Dermis microvascular lymphatic vessel endothelial cell (primary cell): ENCODE measurements around the gene STAT5A. TPM values are rescaled to one million over a fixed set of nuclear protein-coding genes. Genes with fewer than 3 reads are reported as not detected.
"Not testable (repeated sequence)": the region's sequence is repeated elsewhere in the genome, so short reads cannot be mapped to it uniquely, and the experiment has no call there.

Experiments
- DNase-seq, 2 donors: peaks; one replicate each; pipeline versions ENCODE4 v3.0.0 to v3.0.0-alpha.2; 2010; ENCODE audit warnings: low read depth in 2 of 2
- total RNA-seq: library from RNA; depleted of rRNA; stranded (reverse); fragments of >200 nt; gene quantifications from 2 replicates; pipeline ENCODE4 v1.2.1, GENCODE V29; 2014

The STAT5A gene
- total RNA-seq, result 41.8 and 45.9 TPM in 2 replicates

DNA sequence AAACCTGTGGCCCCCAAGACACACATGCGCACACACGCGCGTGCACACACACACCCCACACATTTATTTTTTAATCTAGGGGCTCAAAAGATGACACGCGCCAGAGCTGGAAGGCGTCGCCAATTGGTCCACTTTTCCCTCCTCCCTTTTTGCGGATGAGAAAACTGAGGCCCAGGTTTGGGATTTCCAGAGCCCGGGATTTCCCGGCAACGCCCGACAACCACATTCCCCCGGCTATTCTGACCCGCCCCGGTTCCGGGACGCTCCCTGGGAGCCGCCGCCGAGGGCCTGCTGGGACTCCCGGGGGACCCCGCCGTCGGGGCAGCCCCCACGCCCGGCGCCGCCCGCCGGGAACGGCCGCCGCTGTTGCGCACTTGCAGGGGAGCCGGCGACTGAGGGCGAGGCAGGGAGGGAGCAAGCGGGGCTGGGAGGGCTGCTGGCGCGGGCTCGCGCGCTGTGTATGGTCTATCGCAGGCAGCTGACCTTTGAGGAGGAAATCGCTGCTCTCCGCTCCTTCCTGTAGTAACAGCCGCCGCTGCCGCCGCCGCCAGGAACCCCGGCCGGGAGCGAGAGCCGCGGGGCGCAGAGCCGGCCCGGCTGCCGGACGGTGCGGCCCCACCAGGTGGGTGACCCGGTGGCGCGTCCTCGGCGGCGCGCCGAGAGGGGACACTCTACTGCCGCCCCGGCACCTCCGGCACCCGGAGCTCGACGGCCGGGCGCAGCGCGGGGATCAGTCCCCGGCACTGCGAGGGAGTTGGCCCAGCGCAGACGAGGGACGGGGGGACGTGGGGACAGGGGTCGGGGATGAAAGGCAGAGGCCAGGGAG is at the start of gene STAT5A:
STAT5A (plus strand) TSS at position 522 of the 826 bp plus-strand sequence. CDS start 914 bp downstream, outside the sequence.
- peak; percentile 88 to 94 for DNase-seq

DNA sequence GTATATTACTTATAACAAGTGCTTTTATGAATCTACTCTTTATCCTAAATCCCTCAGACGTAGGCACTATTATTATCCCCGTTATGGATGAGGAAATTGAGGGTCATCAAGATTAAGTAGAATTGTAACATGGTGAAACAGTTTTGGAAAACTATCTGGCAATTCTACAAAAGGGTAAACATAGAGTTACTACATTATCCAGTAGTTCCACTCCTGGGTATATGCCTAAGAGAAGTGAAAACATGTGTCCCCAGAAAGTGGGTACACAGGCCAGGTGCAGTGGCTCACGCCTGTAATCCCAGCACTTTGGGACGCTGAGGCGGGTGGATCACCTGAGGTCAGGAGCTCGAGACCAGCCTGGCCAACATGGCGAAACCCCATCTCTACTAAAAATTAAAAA is 48.7 kb upstream of the STAT5A start:
- DNase-seq, result not testable (repeated sequence)

DNA sequence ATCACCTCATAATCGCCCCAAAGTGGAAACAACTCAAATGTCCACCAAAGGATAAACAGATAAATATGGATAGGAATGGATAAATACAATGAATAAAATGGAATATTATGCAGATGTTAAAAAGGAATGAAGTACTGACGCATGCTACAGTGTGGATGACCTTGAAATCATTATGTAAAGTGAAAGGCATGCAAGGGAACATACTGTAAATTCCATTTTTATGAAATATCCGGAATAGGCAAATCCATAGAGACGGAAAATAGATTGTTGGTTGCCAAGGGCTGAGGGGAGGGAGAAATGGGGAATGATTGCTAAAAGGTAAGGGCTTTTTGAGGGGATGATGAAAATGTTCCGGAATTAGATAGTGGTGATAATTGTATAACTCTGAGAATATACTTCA is 48.1 kb upstream of the STAT5A start:
- DNase-seq, result peak in 1 of 2 donors; percentile 40

DNA sequence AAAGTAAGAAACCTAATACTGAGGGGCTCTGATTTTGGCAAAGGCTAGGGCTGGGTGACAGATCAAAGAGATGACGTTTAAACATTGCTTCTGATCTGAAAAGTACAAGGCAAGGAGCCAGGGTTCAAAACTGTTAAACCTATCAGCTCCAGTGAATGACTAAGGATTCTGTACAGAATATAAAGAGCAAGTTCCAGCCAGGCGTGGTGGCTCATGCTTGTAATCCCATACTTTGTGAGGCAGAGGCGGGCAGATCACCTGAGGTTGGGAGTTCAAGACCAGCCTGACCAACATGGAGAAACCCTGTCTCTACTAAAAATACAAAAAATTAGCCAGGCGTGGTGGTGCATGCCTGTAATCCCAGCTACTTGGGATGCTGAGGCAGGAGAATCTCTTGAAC is 47.4 kb upstream of the STAT5A start:
- DNase-seq, result not testable (repeated sequence)

DNA sequence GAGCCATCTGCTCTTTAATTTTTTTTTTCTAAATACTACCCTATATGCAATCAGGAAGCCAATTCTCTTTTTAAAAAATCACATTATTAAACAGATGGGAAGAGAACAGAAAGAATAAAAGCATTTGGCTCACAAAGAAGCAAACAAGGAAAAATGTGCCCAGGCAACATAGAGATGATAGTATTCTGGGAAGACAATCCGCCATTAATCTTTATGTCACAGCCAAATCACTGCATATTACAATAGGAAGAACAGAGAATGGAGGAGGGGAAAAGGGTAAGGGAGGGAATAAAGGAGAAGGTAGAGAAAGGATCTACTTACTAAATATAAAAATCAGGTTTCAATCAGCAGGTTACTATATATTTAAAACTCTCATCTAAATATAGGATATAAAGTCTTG is 46.4 kb upstream of the STAT5A start:
- DNase-seq, result no peak

DNA sequence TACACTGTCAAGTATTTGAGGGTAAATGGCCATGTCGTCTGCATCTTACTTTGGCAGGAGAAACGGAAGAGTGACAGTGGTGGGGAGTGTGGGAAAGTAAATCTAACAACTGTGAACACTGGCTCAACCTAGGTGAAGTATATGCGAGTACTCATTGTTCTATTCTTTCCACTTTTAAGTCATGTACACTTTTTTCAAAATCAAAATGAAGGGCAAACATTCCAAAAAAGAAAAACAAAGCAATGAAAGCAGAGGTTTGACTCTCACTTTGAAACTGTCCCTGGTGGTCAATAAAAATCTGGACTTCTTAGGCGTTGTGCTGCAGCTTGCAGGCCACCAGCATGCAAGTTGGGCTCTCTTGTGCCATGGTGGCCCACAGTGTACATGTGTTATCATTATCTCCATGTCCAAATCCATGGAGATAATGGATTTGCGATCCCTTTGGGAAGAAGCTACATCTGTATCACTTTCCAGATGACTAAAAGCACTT is 44.8 kb upstream of the STAT5A start:
- DNase-seq, result no peak

DNA sequence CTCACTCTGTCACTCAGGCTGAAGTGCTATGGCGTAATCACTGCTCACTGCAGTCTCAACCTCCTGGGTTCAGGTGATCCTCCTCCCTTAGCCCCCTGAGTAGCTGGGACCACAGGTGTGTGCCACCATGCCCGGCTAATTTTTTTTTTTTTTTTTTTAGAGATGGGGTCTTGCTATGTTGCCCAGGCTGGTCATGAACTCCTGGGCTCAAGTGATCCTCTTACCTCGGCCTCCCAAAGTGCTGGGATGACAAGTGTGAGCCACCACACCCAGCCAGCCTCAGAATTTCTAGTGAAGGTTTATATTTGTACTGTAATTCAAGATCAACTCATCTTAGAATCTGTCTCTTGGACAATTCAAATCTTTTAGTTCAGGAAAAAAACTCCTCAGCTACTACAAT is 44.2 kb upstream of the STAT5A start:
- not testable (repeated sequence) for DNase-seq

DNA sequence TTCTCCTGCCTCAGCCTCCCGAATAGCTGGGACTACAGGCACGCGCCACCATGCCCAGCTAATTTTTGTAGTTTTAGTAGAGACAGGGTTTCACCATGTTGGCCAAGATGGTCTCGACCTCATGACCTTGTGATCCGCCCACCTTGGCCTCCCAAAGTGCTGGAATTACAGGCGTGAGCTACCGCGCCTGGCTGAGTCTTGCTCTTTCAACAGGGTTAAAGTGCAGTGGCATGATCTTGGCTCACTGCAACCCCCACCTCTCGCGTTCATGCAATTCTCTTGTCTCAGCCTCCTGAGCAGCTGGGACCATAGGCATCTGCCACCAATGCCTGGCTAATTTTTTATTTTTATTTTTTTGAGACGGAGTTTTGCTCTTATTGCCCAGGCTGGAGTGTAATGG is 43.1 kb upstream of the STAT5A start:
- DNase-seq, result not testable (repeated sequence)

DNA sequence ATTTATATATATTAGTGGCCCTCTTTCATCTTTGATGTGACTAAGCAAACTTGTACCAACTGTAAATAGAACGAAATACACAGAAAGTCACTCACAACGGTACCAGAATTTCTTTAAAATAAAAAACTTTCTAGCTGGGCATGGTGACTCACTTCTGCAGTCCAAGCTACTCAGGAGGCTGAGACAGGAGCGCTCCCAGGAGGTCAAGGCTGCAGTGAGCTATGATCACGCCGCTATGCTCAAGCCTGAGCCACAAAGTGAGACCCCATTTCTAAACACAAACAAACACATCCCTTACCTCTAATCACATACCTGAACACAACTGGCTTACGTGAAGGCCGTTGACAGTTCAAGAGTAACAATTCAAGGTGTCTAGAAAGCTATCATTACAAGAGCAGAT is 41.8 kb upstream of the STAT5A start:
- peak in 1 of 2 donors; percentile 21 for DNase-seq

DNA sequence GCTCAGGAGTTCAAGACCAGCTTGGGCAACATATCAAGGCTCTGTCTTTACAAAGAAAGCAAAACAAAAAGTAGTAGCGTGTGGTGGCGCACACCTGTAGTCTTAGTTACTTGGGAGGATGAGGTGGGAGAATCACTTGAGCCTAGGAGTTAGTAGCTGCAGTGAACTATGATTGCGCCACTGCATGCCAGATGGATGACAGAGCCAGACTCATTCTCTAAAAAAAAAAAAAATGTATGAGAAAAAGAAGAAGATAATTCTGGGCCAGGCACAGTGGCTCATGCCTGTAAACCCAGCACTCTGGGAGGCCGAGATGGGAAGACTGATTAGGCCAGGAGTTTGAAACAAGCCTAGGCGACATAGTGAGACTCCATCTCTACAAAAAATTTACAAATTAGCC is 40.6 kb upstream of the STAT5A start:
- DNase-seq, result no peak

DNA sequence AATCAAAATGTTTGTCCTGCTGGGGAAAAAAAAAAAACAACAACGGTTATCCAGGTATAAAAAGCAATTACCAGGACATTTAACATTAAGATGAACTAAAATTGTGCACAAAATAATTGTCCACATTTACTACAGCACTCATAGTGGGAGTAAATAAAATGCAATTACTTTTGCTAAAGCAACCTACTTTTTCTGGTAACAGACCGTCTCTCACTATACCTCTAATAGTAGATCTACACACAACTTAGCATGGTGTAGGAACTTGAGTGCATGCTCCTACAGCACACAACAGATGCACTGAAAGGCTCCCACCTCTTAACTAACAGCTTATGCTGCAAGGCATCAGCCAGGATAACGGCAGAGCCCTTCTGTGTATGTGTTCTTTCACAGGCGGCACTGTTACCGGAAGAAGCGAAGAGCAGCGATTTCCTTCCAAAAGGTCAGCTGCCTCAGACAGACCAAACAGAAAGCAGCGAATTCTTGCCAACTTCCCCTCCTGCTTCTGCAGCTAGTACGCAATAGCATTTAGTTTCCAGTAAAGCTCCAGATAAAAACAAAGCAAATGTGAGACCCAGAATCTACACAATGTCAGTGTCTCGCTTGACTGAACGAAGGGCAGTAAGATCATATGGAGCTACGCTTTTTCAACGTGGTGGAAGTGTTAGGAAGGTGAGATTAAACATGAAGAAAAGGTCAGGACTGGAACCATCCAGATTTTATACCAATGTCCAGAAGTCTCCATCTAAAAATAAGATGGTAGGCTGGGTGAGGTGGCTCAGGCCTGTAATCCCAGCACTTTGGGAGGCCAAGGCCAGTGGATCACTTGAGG is 39.7 kb upstream of the STAT5A start:
- peak; percentile 95 to 97 for DNase-seq

DNA sequence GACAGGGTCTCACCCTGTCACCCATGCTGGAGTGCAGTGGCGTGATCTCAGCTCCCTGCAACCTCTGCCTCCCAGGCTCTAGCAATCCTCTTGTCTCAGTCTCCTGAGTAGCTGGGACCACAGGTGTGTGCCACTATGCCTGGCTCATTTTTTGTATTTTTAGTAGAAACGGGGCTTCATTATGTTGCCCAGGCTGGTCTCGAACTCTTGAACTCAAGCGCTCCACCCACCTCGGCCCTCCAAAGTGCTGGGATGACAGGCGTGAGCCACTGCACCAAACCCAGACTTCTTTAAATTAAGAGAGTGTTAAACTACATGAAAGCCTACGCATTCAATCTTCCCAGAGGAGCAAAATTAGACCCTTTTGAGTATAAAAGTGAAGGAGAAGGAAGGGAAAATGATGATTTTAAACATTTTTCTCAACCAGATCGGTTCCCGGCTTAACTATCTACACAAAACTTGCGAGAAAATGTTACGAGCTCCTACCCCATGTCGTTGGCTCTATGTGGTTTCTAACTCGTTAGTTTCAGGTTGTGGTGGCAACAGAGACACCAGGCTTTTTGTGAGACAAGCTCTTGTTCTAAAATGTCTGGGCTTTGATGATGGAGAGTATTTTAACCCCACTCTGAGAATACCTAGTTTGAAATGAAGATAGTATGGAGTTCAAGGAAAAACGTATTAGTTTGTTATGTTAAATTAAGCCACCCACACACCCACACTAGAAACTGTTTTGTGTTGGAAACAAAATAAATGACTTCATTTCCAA is 38.4 kb upstream of the STAT5A start:
- no peak for DNase-seq

DNA sequence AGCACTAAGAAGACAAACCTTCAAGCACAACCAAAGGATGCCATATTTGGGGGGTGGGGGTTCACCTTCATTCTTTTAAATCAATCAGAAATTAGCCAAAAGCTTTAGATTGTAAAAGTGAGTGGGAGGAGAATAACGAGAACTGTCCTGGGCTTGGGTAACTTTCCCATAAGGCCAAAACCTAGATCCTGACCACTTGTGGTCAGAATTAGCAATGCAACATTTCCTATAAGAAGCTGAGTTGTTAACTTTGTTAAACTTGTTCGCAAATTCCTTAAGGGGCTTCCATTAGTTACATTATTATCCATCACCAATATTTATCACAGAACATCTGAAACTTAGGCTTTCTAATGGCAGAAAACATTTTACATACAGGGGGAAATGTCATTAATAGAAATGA is 37.2 kb upstream of the STAT5A start:
- DNase-seq, result peak in 1 of 2 donors; percentile 33

DNA sequence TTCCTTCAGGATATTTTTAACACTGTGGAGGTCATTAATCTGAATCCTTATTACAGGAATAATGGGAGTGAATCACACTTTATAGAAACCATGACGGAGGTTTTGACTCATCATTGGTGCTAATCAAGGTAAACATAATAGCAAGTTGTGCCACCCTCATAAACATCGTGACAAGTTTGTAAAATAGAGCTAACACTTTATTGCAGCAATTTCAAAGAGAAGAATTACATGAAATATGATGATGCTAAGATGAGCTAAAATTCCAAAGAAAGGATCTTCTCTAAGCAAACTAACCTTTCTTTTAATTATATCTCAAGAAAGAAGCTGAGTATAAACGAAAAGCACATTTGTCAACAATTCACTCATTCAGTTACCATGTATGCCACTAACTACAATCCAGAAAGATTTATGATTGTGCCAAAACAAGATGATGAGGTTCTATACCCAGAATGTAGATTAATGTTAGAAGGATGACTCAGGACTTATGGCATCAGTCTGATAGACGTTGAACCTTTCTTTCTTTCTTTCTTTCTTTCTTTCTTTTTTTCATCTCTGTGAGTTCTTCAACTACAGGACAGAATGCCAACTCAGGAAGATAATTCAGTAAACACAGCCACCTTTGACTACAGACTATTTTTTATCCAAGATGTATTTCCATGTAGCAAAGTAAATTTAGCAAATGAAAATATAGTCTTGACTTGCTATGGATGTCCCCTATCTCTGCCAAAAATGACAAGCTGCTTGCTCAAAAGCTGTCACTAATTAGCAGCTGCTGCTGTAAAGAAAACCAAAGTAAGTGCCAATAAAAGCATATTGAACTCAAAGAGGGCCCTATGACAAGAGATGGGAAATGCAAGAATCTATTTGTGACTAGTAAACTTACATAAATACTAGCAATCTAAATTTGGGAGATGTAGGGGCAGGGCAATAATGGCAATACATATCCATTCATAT is 35.4 kb upstream of the STAT5A start:
- peak; percentile 64 to 84 for DNase-seq

DNA sequence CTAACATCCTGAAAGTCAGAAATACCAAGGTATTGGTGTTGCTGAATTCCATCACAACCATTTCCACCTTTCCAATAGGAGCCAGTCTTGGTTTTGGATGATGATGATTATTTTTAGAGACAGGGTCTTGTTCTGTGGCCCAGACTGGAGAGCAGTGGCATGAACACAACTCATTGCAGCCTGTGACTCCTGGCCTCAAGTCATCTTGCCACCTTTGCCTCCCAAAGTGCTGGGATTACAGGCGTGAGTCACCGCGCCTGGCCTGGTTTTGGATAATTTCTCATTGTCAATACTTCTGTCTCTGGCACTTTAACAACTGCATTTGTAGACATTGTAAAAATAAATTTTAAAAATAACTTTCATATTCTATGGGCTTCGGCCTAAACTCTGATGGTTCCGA is 34.7 kb upstream of the STAT5A start:
- no peak for DNase-seq

DNA sequence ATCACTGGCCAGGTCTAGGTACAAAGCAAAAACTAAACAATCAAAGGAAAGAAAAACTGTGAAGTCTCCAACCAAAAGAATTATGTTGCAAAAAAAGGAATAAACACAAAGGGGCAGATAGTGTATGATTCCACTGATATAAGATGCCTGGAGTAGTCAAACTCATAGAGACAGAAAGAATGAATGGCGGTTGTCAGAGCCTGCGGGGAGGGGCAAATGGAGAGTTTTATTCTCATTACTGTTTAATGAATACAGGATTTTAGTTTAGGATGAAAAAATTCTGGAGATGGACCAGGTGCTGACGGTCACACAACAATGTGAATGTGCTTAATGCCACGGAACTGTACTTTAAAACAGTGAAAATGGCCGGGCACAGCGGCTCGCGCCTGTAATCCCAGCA is 32.9 kb upstream of the STAT5A start:
- DNase-seq, result no peak

DNA sequence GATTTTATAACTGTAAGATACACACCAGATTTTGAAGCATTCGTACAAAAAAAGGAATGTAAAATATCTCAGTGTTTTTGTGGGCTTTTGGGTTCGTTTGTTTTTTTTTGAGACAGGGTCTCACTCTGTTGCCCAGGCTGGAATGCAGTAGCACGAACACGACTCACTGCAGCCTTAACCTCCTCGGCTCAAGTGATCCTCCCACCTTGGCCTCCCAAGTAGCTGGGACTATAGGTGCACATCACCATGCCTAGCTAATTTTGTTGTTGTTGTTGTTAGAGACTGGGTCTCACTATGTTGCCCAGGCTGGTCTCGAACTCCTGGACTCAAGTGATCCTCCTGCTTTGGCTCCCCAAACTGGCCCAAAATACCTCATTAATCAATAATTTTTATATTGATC is 28.0 kb upstream of the STAT5A start:
- DNase-seq, result no peak

DNA sequence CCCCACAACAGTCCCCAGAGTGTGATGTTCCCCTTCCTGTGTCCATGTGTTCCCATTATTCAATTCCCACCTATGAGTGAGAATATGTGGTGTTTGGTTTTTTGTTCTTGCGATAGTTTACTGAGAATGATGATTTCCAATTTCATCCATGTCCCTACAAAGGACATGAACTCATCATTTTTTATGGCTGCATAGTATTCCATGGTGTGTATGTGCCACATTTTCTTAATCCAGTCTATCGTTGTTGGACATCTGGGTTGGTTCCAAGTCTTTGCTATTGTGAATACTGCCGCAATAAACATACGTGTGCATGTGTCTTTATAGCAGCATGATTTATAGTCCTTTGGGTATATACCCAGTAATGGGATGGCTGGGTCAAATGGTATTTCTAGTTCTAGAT is 23.9 kb upstream of the STAT5A start:
- not testable (repeated sequence) for DNase-seq

DNA sequence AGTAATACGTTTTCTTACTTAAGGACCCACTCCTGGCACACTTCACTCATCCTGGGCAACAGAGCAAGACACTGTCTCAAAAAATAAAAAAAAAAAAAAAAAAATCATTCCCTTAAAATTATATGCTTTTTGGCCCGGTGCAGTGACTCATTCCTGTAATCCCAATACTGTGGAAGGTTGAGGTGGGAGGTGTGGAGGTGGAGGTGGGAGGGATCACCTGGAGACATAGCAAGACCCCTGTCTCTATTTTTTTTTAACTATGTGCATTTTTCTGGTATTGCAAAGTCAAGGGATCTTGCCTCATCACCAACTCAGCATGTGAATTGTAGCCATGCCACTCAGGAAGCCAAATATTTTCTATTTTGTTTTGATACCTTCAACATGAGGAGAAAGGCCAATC is 21.8 kb upstream of the STAT5A start:
- DNase-seq, result no peak
